Uterus (tissue), 4 donors: Measurements from ENCODE around the gene DAND5. TPM values are rescaled to one million over a fixed set of nuclear protein-coding genes. Genes with fewer than 3 reads are reported as not detected.

ENCODE experiments used
- DNase-seq, 2 donors: peaks; one replicate each; pipeline ENCODE4 v3.0.0-alpha.2; 2019 to 2020
- H3K27ac ChIP-seq, 2 donors: fragments of 200-600 bp; sonication (generic); 1 replicate in 1 of 2; 2 replicates in 1 of 2; pipeline ENCODE4 v1.5.1; 2016 to 2018
- H3K27me3 ChIP-seq, 2 donors: fragments of 200-600 bp; sonication (generic); one replicate each; pipeline ENCODE4 v1.5.1; 2018 to 2019; ENCODE audit warnings: control low read depth in 1 of 2
- H3K36me3 ChIP-seq, 2 donors: fragments of 200-600 bp; sonication (generic); one replicate each; pipeline ENCODE4 v1.5.1; 2019; ENCODE audit warnings: control low read depth in 1 of 2
- H3K4me1 ChIP-seq, 2 donors: fragments of 200-600 bp; sonication (generic); one replicate each; pipeline ENCODE4 v1.5.1; 2018 to 2019; ENCODE audit warnings: control low read depth in 1 of 2
- H3K4me3 ChIP-seq, 2 donors: fragments of 200-600 bp; sonication (generic); 1 replicate in 1 of 2; 2 replicates in 1 of 2; pipeline ENCODE4 v1.5.1; 2018 to 2019; ENCODE audit warnings: mild to moderate bottlenecking in 1 of 2
- H3K9me3 ChIP-seq, 2 donors: fragments of 200-600 bp; sonication (generic); one replicate each; pipeline ENCODE4 v1.5.1; 2019; ENCODE audit warnings: control low read depth in 1 of 2
- POLR2A ChIP-seq, 2 donors: fragments of 450-650 bp; IDR thresholded peaks; one replicate each; pipeline ENCODE4 v1.6.1; 2016; ENCODE audit warnings: antibody characterized with exemption in 2 of 2, mild to moderate bottlenecking in 1 of 2, moderate library complexity in 1 of 2
- intact Hi-C: fragments of 100-400 bp; cut with DNase I; formaldehyde crosslinking; loops from one replicate; pipeline ENCODE4 v1.15.1; 2023; ENCODE audit warnings: low total_unique reads
- total RNA-seq, 4 donors: library from RNA; depleted of rRNA in 3 of 4; stranded (reverse); fragments of >200 nt in 3 of 4; gene quantifications; one replicate each; pipeline versions ENCODE4 v1.1.0 to v1.2.4, GENCODE V29; 2014 to 2023
- TF ChIP-seq, protein P1 (sequence below), 4 experiments: fragments of 200-600 bp in 2 of 4; fragments of 450-650 bp in 2 of 4; sonication (generic) in 2 of 4; IDR thresholded peaks; one replicate each; pipeline ENCODE4 v1.5.1; 2016 to 2019; ENCODE audit warnings: antibody characterized with exemption in 4 of 4, mild to moderate bottlenecking in 2 of 4, moderate library complexity in 1 of 4
- donor health status: DM: yes; HTN: yes; CAD: no.

Gene DAND5
- total RNA-seq, 4 donors from 2014 or later: 0.14 TPM; not detected in 3

DNA sequence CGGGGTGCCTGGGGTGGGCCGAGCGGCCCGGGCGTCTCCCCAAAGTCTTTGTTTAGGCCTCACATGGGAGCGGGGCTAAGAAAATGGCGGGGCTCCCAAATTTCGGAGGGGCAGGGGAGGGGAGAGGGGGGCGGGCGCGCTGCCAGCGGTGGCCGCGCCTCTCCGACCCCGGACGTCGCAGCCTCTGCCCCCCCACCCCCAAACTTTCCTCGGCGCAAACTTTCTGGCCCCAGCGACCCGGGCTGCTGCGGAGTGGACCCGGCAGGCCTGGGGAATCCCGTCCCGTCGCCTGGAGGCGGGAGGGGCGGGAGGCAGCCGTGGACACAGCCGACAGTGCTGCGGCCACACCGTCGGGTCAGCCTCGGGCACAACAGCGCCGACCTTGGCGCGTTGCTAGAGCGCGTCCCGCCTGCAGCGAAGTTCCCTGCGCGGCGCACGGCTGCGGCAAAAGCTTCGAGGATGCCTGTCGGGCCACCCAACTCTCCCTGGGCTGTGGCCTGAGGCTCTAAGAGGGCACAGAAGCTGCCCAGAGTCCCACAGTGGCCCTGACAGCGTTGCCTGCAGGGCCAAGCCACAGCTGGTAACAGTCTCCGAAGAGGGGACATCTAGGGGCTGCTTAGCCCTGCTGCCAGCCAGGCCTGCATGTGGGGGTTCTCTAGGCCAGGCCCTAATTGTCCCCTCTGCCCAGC is 27.2 kb downstream of the DAND5 start:
- H3K36me3 ChIP-seq: no peaks in the 10 kb centered on the region
- no peaks in the 10 kb centered on the region for H3K9me3 ChIP-seq
- H3K4me3 ChIP-seq: peak overlapping the region; percentile 63 to 68
- H3K4me1 ChIP-seq: peaks cover 0 to 6% of the 10 kb centered on the region in 2 donors
- H3K27me3 ChIP-seq: no peaks in the 10 kb centered on the region
- DNase-seq: no peak
- intact Hi-C loops: no loop called here
- TF ChIP-seq POLR2A (IDR thresholded peaks at IDR 0.05): no peak
- TF ChIP-seq, protein P1, sequence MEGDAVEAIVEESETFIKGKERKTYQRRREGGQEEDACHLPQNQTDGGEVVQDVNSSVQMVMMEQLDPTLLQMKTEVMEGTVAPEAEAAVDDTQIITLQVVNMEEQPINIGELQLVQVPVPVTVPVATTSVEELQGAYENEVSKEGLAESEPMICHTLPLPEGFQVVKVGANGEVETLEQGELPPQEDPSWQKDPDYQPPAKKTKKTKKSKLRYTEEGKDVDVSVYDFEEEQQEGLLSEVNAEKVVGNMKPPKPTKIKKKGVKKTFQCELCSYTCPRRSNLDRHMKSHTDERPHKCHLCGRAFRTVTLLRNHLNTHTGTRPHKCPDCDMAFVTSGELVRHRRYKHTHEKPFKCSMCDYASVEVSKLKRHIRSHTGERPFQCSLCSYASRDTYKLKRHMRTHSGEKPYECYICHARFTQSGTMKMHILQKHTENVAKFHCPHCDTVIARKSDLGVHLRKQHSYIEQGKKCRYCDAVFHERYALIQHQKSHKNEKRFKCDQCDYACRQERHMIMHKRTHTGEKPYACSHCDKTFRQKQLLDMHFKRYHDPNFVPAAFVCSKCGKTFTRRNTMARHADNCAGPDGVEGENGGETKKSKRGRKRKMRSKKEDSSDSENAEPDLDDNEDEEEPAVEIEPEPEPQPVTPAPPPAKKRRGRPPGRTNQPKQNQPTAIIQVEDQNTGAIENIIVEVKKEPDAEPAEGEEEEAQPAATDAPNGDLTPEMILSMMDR (IDR thresholded peaks at IDR 0.05): no peak
- peak overlapping the region; percentile 95 to 99 for H3K27ac ChIP-seq

DNA sequence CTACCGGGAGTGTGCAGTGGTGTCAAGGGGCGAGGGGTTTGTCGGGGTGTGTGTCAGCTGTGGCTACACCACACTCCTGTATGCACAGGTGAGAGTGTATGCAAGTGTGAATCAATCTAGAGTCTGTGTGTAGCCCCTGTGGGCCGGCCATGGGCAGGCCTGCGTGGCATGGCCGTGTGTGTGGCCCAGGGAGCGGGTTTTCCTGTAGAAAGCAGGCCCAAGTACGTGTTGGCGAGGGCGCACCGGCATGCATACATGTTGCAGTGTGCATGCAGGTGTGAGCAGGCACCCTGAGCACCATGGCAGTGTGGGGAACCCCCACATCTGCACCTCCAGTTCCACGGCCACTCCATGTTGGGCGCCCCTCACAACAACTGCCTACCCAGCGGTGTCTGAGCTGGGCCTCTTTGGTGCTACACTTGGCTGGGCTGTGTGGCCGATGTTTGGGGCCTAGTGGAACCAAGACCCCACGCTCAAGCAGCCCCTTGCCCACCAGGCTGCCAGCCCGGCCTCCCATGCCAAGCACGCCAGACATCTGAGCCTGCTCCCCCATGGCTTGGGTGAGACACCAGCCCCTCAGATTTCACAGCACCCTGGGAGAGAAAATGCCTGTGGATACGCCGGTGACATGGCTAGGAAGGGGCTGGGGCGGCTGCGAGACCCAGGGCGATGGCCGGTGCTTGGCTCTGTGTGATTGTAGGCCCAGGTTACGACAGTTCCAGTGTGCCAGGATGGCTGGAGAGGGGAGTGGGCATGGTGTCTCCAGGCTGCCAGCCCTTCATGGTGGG is 28.0 kb downstream of the DAND5 start:
- Histone ChIP-seq H3K36me3 (no peaks in the 10 kb centered on the region), H3K9me3 (no peaks in the 10 kb centered on the region), H3K4me1 (peaks cover 0 to 6% of the 10 kb centered on the region in 2 donors), H3K27ac (peak overlapping the region; percentile 95 to 99), H3K27me3 (no peaks in the 10 kb centered on the region), H3K4me3 (peak overlapping the region; percentile 63 to 68)
- TF ChIP-seq, protein P1 (IDR thresholded peaks at IDR 0.05): no peak
- TF ChIP-seq POLR2A (IDR thresholded peaks at IDR 0.05): no peak
- intact Hi-C loops: no loop called here
- no peak for DNase-seq

DNA sequence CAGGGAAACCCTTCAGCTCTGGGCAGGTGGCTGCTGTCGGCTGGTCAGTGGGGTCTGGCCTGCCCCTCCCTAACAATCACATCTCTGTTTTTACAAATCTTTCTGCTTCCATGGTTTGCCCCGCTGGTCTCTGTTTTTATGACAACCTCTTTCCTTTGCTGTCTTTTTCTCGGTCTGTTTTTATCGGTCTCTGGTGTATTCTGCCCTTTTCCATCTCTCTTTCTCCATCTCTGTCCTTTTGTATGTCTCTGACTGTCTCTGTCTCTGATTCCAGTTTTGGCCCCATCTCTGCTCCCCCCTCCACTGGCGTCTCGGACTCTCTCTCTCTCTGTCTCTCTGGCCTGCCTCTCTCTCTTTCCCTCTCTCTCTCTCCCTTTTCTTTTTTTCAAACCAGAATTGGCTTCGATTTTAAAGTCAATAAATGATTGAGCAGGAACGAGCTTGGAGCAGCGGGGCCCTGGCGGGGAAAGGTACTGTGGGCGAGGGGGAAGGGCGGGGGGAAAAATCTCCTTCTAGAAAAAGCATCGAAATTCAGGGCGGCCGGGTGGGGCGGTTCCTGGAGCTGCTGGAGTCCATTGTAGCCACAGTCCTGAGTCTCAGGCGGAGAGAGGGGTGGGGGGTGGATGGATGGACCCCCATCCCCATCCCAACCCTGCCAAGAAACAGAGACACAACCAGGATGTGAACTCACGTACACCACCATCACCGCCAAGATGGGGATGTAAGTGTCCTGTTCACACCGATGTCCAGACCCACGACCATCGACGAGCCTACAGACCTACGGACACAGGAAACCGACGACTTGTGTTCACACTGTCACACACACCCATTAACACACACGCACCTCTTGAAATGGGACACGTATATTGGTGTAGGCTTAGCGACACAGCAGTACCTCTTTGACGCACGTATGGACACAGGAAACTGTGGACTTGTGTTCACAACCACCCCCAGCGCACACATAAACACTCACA is 28.9 kb downstream of the DAND5 start:
- peak overlapping the region; percentile 63 to 68 for H3K4me3 ChIP-seq
- H3K27me3 ChIP-seq: no peaks in the 10 kb centered on the region
- TF ChIP-seq POLR2A (IDR thresholded peaks at IDR 0.05): no peak
- TF ChIP-seq, protein P1 (IDR thresholded peaks at IDR 0.05): no peak
- peak overlapping the region; percentile 95 to 99 for H3K27ac ChIP-seq
- no peaks in the 10 kb centered on the region for H3K36me3 ChIP-seq
- no peaks in the 10 kb centered on the region for H3K9me3 ChIP-seq
- intact Hi-C loops: no loop called here
- H3K4me1 ChIP-seq: peaks cover 0 to 13% of the 10 kb centered on the region in 2 donors
- DNase-seq: no peak

DNA sequence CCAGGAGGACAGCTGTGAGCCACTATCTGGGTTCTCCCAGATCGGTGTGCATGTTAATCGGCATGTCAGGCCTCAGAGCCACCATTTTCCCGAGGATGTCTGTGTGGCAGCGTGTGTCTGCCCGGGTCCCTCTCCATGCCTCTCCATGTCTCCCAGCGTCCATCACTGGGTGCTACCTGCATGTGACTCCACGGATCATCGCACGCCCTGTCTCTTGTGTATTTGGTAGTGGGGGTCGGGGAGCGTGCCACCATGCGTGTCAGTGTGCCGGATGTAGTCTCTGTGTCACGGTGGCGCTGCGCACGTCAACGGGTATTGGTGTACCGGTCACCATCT is 31.8 kb downstream of the DAND5 start:
- DNase-seq: no peak
- Histone ChIP-seq H3K27me3 (no peaks in the 10 kb centered on the region), H3K36me3 (no peaks in the 10 kb centered on the region), H3K4me3 (peak overlapping the region in 1 of 2 donors; percentile 46), H3K4me1 (peaks cover 0 to 22% of the 10 kb centered on the region in 2 donors), H3K27ac (peak overlapping the region; percentile 95 to 99), H3K9me3 (no peaks in the 10 kb centered on the region)
- intact Hi-C loops: no loop called here
- no peak for TF ChIP-seq POLR2A (IDR thresholded peaks at IDR 0.05)
- TF ChIP-seq, protein P1 (IDR thresholded peaks at IDR 0.05): no peak
